ENCODE data around the gene CRLF1.
"Not testable (repeated sequence)": the region's sequence is repeated elsewhere in the genome, so short reads cannot be mapped to it uniquely, and the experiment has no call there.

CRLF1 gene

GRCh38 chr19:18608102-18608804 lies 1.7 kb upstream of the CRLF1 start:
- DNase-seq = no peak

GRCh38 chr19:18607226-18608101 lies 865 bp upstream of the CRLF1 start:
- no peak for DNase-seq

GRCh38 chr19:18605546-18606280 lies 886 bp downstream of the CRLF1 start:
- DNase-seq = no peak

- DNase-seq = no peak
Observed at GRCh38 chr19:18605196-18605545, 1.4 kb downstream of the CRLF1 start.

GRCh38 chr19:18604820-18605159 lies 1.8 kb downstream of the CRLF1 start:
- no peak for DNase-seq

- DNase-seq = no peak
Observed at GRCh38 chr19:18603958-18604819, 2.4 kb downstream of the CRLF1 start.

- no peak for DNase-seq
Observed at GRCh38 chr19:18603255-18603957, 3.2 kb downstream of the CRLF1 start.

- no peak for DNase-seq
Observed at GRCh38 chr19:18601875-18602274, 4.7 kb downstream of the CRLF1 start.

GRCh38 chr19:18600692-18601397 lies 5.8 kb downstream of the CRLF1 start:
- not testable (repeated sequence) for DNase-seq

GRCh38 chr19:18599485-18599884 lies 7.1 kb downstream of the CRLF1 start:
- DNase-seq = no peak

- DNase-seq = no peak
Observed at GRCh38 chr19:18597809-18598660, 8.6 kb downstream of the CRLF1 start.

- no peak for DNase-seq
Observed at GRCh38 chr19:18596752-18597157, 9.8 kb downstream of the CRLF1 start.

- no peak for DNase-seq
Observed at GRCh38 chr19:18595475-18595874, 11.1 kb downstream of the CRLF1 start.

GRCh38 chr19:18594824-18595373 lies 11.7 kb downstream of the CRLF1 start:
- no peak for DNase-seq

- peak in 1 of 2 donors; percentile 24 for DNase-seq
Observed at GRCh38 chr19:18594096-18594823, 12.3 kb downstream of the CRLF1 start.

GRCh38 chr19:18593367-18594095 lies 13.1 kb downstream of the CRLF1 start:
- DNase-seq = no peak

- DNase-seq = not testable (repeated sequence)
Observed at GRCh38 chr19:18592732-18593131, 13.9 kb downstream of the CRLF1 start.

GRCh38 chr19:18591735-18592385 lies 14.7 kb downstream of the CRLF1 start:
- DNase-seq = no peak

Measured in hippocampal formation (tissue), 2 donors.